Muscle layer of duodenum (tissue), 2 donors: ENCODE measurements around the gene AFF3.

ENCODE experiments used
- H3K27ac ChIP-seq: one replicate; pipeline ENCODE4 v1.7.0; 2013; ENCODE audit warnings: mild to moderate bottlenecking, low read length
- H3K27me3 ChIP-seq: one replicate; pipeline ENCODE4 v1.7.0; 2013; ENCODE audit warnings: low read depth, mild to moderate bottlenecking, control low read depth, low read length
- H3K36me3 ChIP-seq, 2 donors: one replicate each; pipeline ENCODE4 v1.7.0; 2013; ENCODE audit warnings: low read length in 2 of 2, control low read depth in 1 of 2, mild to moderate bottlenecking in 1 of 2; ENCODE audit not compliant: insufficient read depth in 2 of 2, control insufficient read depth in 1 of 2
- H3K4me1 ChIP-seq, 2 donors: one replicate each; pipeline ENCODE4 v1.7.0; 2013; ENCODE audit warnings: low read length in 2 of 2, mild to moderate bottlenecking in 2 of 2, control low read depth in 1 of 2, moderate library complexity in 1 of 2; ENCODE audit not compliant: insufficient read depth in 2 of 2, control insufficient read depth in 1 of 2
- H3K4me3 ChIP-seq, 2 donors: one replicate each; pipeline ENCODE4 v1.7.0; 2013; ENCODE audit warnings: low read length in 2 of 2, low read depth in 1 of 2, mild to moderate bottlenecking in 1 of 2
- H3K9me3 ChIP-seq, 2 donors: one replicate each; pipeline ENCODE4 v1.7.0; 2013; ENCODE audit warnings: low read length in 2 of 2, control low read depth in 1 of 2, mild to moderate bottlenecking in 1 of 2; ENCODE audit not compliant: control insufficient read depth in 1 of 2
- donor health status: healthy.

Gene AFF3

GRCh38 chr2:99643787-99644418 is 498.5 kb downstream of the AFF3 start:
- Histone ChIP-seq H3K36me3 (no peaks in the 10 kb centered on the region), H3K27me3 (no peaks in the 10 kb centered on the region), H3K4me1 (peaks cover 0 to 22% of the 10 kb centered on the region in 2 donors), H3K4me3 (no peak overlapping the region), H3K27ac (no peak overlapping the region), H3K9me3 (no peaks in the 10 kb centered on the region)

- Histone ChIP-seq H3K27ac (no peak overlapping the region), H3K4me3 (no peak overlapping the region), H3K4me1 (peaks cover 0 to 11% of the 10 kb centered on the region in 2 donors), H3K27me3 (no peaks in the 10 kb centered on the region), H3K9me3 (no peaks in the 10 kb centered on the region), H3K36me3 (no peaks in the 10 kb centered on the region)
Measured at GRCh38 chr2:99641999-99642398, 500.4 kb downstream of the AFF3 start.

DNA sequence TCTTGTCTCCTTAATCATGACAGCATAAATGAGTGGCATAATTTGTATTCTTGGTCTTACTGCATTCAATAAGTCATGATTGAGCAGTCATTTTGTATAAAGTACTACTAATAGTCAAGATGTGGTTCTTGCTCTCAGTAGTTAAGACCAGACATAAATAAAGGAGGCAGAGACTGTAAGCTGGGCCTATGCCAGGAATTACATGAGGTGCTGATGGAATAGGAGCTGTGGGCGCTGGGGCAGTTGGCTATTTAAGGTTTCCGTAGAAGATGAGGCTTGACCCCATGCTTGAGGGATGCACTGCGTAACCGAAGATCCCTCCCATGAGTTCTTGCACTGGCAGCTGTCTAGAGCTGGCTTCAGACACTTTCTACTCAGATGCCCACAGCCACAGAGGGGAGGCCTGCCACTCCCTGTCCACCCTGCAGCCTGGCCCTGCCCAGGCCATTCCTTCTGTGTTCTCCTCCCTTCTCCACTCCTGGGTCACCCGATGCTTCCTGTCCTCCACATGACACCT is 501.7 kb downstream of the AFF3 start:
- no peaks in the 10 kb centered on the region for H3K9me3 ChIP-seq
- no peaks in the 10 kb centered on the region for H3K36me3 ChIP-seq
- no peak overlapping the region for H3K4me3 ChIP-seq
- peaks cover 6 to 19% of the 10 kb centered on the region in 2 donors for H3K4me1 ChIP-seq
- no peaks in the 10 kb centered on the region for H3K27me3 ChIP-seq
- no peak overlapping the region for H3K27ac ChIP-seq

DNA sequence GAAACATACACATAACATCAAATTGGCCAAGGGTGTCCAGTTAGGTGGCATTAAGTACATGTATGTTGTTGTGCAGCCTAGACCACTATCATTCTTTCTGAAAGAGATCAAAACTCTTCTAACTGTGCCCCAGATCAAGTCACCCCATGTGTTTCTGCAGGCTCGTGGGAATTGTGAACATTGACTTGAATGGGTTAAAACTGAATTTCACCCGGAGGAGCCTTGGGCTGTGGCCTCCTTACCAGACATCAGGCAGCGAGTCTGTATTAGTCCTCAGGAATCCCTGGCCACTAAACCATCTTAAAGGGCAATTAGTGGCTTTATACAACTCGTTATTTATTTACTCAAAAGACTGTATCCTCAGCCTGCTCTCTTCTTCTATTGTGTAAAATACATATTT is 503.6 kb downstream of the AFF3 start:
- peaks cover 6 to 16% of the 10 kb centered on the region in 2 donors for H3K4me1 ChIP-seq
- H3K27me3 ChIP-seq = no peaks in the 10 kb centered on the region
- no peak overlapping the region for H3K27ac ChIP-seq
- no peaks in the 10 kb centered on the region for H3K9me3 ChIP-seq
- H3K4me3 ChIP-seq = no peak overlapping the region
- no peaks in the 10 kb centered on the region for H3K36me3 ChIP-seq

GRCh38 chr2:99637159-99637697 is 505.2 kb downstream of the AFF3 start:
- Histone ChIP-seq H3K27me3 (no peaks in the 10 kb centered on the region), H3K4me3 (no peak overlapping the region), H3K27ac (no peak overlapping the region), H3K9me3 (no peaks in the 10 kb centered on the region), H3K4me1 (peaks cover 6 to 14% of the 10 kb centered on the region in 2 donors), H3K36me3 (no peaks in the 10 kb centered on the region)

GRCh38 chr2:99636144-99637034 is 506.0 kb downstream of the AFF3 start:
- H3K4me1 ChIP-seq = peaks cover 6 to 14% of the 10 kb centered on the region in 2 donors
- no peak overlapping the region for H3K4me3 ChIP-seq
- H3K27ac ChIP-seq = peak overlapping the region; percentile 31
- H3K27me3 ChIP-seq = no peaks in the 10 kb centered on the region
- no peaks in the 10 kb centered on the region for H3K9me3 ChIP-seq
- no peaks in the 10 kb centered on the region for H3K36me3 ChIP-seq

GRCh38 chr2:99635710-99636109 is 506.7 kb downstream of the AFF3 start:
- no peaks in the 10 kb centered on the region for H3K27me3 ChIP-seq
- no peak overlapping the region for H3K4me3 ChIP-seq
- no peaks in the 10 kb centered on the region for H3K36me3 ChIP-seq
- H3K27ac ChIP-seq = no peak overlapping the region
- peaks cover 6 to 14% of the 10 kb centered on the region in 2 donors for H3K4me1 ChIP-seq
- no peaks in the 10 kb centered on the region for H3K9me3 ChIP-seq

DNA sequence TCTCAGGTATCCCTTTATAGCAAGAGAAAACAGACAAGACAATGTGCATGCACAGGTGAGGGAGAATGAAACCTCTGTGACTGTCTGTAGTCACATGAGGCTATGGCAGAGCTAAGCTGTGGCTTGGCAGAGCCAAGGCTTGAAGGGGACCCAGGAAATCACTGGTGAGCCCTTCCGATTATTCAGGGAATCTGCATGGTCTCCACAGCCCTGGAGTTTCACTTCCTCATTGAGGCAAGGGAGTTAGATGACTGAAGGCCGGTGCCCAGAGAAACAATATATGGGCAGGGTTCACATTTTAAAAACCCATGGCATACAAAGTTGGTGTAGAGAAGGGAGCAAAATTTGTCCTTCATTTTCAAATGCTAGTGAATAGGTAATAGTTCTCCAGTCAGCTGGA is 508.2 kb downstream of the AFF3 start:
- Histone ChIP-seq H3K4me1 (peaks cover 6 to 14% of the 10 kb centered on the region in 2 donors), H3K36me3 (no peaks in the 10 kb centered on the region), H3K9me3 (no peaks in the 10 kb centered on the region), H3K27ac (no peak overlapping the region), H3K4me3 (no peak overlapping the region), H3K27me3 (no peaks in the 10 kb centered on the region)

DNA sequence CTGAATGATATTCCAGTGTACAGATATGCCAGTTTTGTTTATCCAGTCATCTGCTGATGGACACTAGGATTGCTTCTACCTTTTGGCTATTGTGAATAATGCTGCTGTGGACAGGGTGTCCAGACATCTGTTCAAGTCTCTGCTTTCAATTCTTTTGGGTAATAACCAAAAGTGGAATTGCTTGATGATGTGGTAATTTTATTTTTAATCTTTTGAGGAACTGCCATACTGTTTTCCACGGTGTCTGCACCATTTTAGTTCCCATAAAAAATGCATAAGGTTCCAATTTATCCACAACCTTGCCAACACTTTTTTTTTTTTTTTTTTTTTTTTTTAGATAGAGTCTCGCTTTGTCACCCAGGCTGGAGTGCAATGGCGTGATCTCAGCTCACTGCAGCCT is 510.7 kb downstream of the AFF3 start:
- peaks cover 4 to 8% of the 10 kb centered on the region in 2 donors for H3K4me1 ChIP-seq
- no peaks in the 10 kb centered on the region for H3K36me3 ChIP-seq
- H3K9me3 ChIP-seq = no peaks in the 10 kb centered on the region
- no peak overlapping the region for H3K4me3 ChIP-seq
- H3K27me3 ChIP-seq = no peaks in the 10 kb centered on the region
- H3K27ac ChIP-seq = no peak overlapping the region

DNA sequence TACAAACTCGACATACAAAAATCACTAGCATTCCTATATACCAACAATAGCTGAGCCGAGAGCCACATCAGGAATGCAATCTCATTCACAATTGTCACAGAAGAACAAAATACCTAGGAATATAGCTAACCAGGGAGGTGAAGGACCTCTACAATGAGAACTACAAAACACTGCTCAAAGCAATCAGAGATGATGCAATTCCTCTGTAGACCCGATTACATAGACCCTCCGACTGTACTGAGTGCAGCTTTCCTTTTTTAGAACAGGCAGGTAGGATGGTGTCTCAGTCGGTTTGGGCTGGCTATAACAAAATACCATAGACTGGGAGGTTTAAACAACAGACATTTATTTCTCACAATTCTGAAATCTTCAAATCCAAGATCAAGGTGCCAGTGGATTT is 513.1 kb downstream of the AFF3 start:
- Histone ChIP-seq H3K9me3 (no peaks in the 10 kb centered on the region), H3K27ac (no peak overlapping the region), H3K4me3 (no peak overlapping the region), H3K27me3 (no peaks in the 10 kb centered on the region), H3K36me3 (no peaks in the 10 kb centered on the region), H3K4me1 (peaks cover 0 to 10% of the 10 kb centered on the region in 2 donors)

- H3K9me3 ChIP-seq = no peaks in the 10 kb centered on the region
- H3K27ac ChIP-seq = no peak overlapping the region
- no peaks in the 10 kb centered on the region for H3K27me3 ChIP-seq
- H3K36me3 ChIP-seq = no peaks in the 10 kb centered on the region
- H3K4me3 ChIP-seq = no peak overlapping the region
- H3K4me1 ChIP-seq = peaks cover 0 to 28% of the 10 kb centered on the region in 2 donors
Measured at GRCh38 chr2:99626158-99626557, 516.2 kb downstream of the AFF3 start.
